ENCODE results near the gene PSEN1.

PSEN1 gene

GRCh38 chr14:73258076-73258475, 121.8 kb downstream of the PSEN1 start:
- no peak for TF ChIP-seq JUND (IDR thresholded peaks at IDR 0.05; ENCODE audit: low read depth)
- in situ Hi-C loops (cut with HindIII; ENCODE audit: low pct_unique_long_range_greater_than_20kb, low sequenced_read_pairs), result no loop called here
- no peak for DNase-seq (ENCODE audit: low read depth in 1 of 2, low spot score in 1 of 2)

- in situ Hi-C loops (cut with HindIII; ENCODE audit: low pct_unique_long_range_greater_than_20kb, low sequenced_read_pairs), result no loop called here
- no peak for TF ChIP-seq JUND (IDR thresholded peaks at IDR 0.05; ENCODE audit: low read depth)
These were observed 122.7 kb downstream of the PSEN1 start for GRCh38 chr14:73258845-73259611.

GRCh38 chr14:73259837-73260236, 123.5 kb downstream of the PSEN1 start:
- in situ Hi-C loops (cut with HindIII; ENCODE audit: low pct_unique_long_range_greater_than_20kb, low sequenced_read_pairs), result no loop called here
- DNase-seq (ENCODE audit: low read depth in 1 of 2, low spot score in 1 of 2), result no peak
- TF ChIP-seq JUND (IDR thresholded peaks at IDR 0.05; ENCODE audit: low read depth), result no peak

More at GRCh38 chr14:73258845-73259611, 122.7 kb downstream of the PSEN1 start:
- DNase-seq (ENCODE audit: low read depth in 1 of 2, low spot score in 1 of 2), result no peak

- no peak for TF ChIP-seq JUND (IDR thresholded peaks at IDR 0.05; ENCODE audit: low read depth)
- DNase-seq (ENCODE audit: low read depth in 1 of 2, low spot score in 1 of 2), result no peak
- in situ Hi-C loops (cut with HindIII; ENCODE audit: low pct_unique_long_range_greater_than_20kb, low sequenced_read_pairs), result no loop called here
These were observed 124.3 kb downstream of the PSEN1 start for GRCh38 chr14:73260574-73260973.

GRCh38 chr14:73261075-73261474, 124.8 kb downstream of the PSEN1 start:
- TF ChIP-seq JUND (IDR thresholded peaks at IDR 0.05; ENCODE audit: low read depth), result no peak
- no peak for DNase-seq (ENCODE audit: low read depth in 1 of 2, low spot score in 1 of 2)
- in situ Hi-C loops (cut with HindIII; ENCODE audit: low pct_unique_long_range_greater_than_20kb, low sequenced_read_pairs), result no loop called here

- in situ Hi-C loops (cut with HindIII; ENCODE audit: low pct_unique_long_range_greater_than_20kb, low sequenced_read_pairs), result no loop called here
- DNase-seq (ENCODE audit: low read depth in 1 of 2, low spot score in 1 of 2), result no peak
These were observed 125.5 kb downstream of the PSEN1 start for GRCh38 chr14:73261520-73262426.

GRCh38 chr14:73262427-73263183, 126.3 kb downstream of the PSEN1 start:
- DNase-seq (ENCODE audit: low read depth in 1 of 2, low spot score in 1 of 2), result no peak
- TF ChIP-seq JUND (IDR thresholded peaks at IDR 0.05; ENCODE audit: low read depth), result no peak
- in situ Hi-C loops (cut with HindIII; ENCODE audit: low pct_unique_long_range_greater_than_20kb, low sequenced_read_pairs), result no loop called here

More at GRCh38 chr14:73261520-73262426, 125.5 kb downstream of the PSEN1 start:
- TF ChIP-seq JUND (IDR thresholded peaks at IDR 0.05; ENCODE audit: low read depth), result no peak

GRCh38 chr14:73263606-73264005, 127.3 kb downstream of the PSEN1 start:
- in situ Hi-C loops (cut with HindIII; ENCODE audit: low pct_unique_long_range_greater_than_20kb, low sequenced_read_pairs), result no loop called here
- DNase-seq (ENCODE audit: low read depth in 1 of 2, low spot score in 1 of 2), result no peak

GRCh38 chr14:73264080-73264884, 128.0 kb downstream of the PSEN1 start:
- no peak for DNase-seq (ENCODE audit: low read depth in 1 of 2, low spot score in 1 of 2)
- in situ Hi-C loops (cut with HindIII; ENCODE audit: low pct_unique_long_range_greater_than_20kb, low sequenced_read_pairs), result no loop called here
- TF ChIP-seq JUND (IDR thresholded peaks at IDR 0.05; ENCODE audit: low read depth), result no peak

More at GRCh38 chr14:73263606-73264005, 127.3 kb downstream of the PSEN1 start:
- TF ChIP-seq JUND (IDR thresholded peaks at IDR 0.05; ENCODE audit: low read depth), result no peak

GRCh38 chr14:73264885-73265720, 128.8 kb downstream of the PSEN1 start:
- in situ Hi-C loops (cut with HindIII; ENCODE audit: low pct_unique_long_range_greater_than_20kb, low sequenced_read_pairs), result no loop called here
- no peak for DNase-seq (ENCODE audit: low read depth in 1 of 2, low spot score in 1 of 2)
- TF ChIP-seq JUND (IDR thresholded peaks at IDR 0.05; ENCODE audit: low read depth), result no peak

- no peak for DNase-seq (ENCODE audit: low read depth in 1 of 2, low spot score in 1 of 2)
- in situ Hi-C loops (cut with HindIII; ENCODE audit: low pct_unique_long_range_greater_than_20kb, low sequenced_read_pairs), result no loop called here
- no peak for TF ChIP-seq JUND (IDR thresholded peaks at IDR 0.05; ENCODE audit: low read depth)
These were observed 129.4 kb downstream of the PSEN1 start for GRCh38 chr14:73265721-73266046.

All from T47D (cell line).